HL-60/S4 treated with retinoic acid at 250 ng/mL for 4 days and 3 days (cell line): Measurements from ENCODE around the gene MDK.

ENCODE experiments used
- in situ Hi-C: fragments of 300-500 bp; cut with MboI; formaldehyde crosslinking; loops from 2 replicates; pipeline ENCODE4 v1.7.0; 2022; ENCODE audit warnings: low sequenced_read_pairs

The MDK gene

DNA sequence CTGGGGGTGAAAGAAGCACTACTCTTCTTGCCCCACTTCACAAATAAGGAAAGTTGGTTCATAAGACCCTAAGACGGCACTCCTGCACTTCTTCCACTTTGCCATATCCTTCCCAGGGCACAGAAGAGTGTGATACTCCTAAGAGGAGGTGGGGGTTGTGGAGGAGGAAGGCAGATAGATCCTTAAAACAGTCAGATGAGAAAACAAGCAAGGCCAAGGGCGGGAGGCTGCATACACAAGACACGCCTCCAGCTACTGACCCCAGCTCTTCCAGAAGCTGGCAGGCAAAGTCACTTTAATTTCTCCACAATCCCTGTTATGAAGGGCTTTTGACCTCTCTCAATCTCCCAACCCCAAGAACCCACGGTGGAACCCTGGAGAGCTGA is 11.8 kb downstream of the MDK start:
- in situ Hi-C loops = loop anchor here (10.0 kb wide), 1 partner anchor 142 kb away; no protein-coding TSS in a partner anchor

DNA sequence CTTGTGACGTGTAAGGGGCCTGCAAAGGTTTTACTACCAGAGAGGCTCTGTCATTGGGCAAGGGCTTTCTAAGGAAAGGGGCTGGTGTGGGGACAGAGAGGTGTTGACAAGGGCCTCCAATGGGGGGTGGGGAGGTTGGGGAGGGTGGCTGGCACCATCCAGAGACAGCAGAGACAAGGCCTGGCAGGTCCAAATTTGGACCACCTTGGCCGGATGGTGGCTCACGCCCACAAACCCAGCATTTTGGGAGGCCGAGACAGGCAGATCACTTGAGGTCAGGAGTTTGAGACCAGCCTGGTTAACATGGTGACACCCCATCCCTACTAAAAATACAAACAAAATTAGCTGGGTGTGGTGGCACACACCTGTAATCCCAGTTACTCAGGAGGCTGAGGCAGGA is 12.3 kb downstream of the MDK start:
- in situ Hi-C loops = loop anchor here (10.0 kb wide), 1 partner anchor 141 kb away; no protein-coding TSS in a partner anchor

DNA sequence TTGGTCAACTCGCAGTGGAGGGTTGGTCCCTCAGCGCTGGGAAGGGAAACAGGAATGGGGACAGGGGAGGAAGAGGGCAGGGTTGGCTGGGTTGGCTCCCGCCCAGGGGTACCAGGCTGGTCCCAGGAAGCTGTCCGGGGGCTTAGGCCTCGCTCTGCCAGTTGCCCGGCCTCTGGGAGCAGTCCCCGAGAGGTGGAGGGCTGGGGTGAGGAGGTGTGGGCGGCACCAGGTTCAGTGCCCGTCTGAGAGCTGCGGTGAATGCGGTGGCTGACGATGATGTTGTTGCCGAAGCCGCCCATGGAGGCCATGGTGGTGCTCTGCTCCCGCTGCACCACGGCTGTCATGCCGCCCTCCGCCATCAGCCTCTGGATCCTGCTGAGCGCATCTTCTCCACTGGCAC is 16.1 kb downstream of the MDK start:
- in situ Hi-C loops = loop anchor here (10.0 kb wide), 1 partner anchor 137 kb away; no protein-coding TSS in a partner anchor

DNA sequence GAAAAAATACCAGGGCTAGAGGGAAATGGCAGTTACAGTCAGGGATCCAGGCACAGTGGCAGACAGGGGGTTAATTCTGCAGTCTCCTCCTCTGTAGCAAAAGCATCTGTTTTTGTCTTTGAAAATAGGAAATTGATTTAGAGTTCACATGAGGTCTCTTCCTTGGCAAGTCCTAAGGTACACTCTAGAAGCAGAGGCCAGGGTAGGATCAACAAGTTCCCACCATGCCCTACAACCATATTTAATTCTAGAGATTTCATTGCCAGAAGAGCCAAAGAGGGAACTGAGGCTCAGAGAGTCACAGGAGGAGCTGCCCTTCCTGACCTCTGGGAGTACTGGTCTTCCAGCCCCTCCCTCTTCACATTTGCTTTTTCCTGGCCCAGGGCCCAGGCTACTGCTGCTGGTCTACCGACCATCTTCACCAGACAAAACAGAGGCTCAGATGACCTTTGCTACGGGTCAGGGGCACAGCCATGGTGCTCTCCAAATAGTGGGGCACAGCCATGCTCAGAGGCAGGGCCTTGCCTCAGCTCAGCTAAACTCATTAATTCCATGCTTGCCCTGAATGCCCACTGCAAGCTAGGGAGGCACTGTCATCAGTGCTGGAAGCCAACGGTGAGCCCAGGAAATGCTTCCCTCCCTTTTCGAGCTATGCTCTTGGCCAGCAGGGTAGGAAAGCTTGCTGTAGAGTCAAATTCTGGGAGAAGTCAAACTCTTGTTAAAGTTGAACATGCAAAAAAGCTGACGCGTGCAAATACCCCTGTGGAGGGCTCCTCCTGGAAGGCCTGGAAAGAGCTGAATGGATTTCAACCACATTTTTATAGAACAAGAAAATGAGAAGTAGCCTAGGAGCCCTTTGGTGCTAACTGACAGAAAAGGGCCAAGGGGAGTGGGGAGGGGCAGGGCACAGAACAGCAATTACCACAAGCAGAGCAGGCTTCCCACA is 21.8 kb downstream of the MDK start:
- in situ Hi-C loops = no loop called here

DNA sequence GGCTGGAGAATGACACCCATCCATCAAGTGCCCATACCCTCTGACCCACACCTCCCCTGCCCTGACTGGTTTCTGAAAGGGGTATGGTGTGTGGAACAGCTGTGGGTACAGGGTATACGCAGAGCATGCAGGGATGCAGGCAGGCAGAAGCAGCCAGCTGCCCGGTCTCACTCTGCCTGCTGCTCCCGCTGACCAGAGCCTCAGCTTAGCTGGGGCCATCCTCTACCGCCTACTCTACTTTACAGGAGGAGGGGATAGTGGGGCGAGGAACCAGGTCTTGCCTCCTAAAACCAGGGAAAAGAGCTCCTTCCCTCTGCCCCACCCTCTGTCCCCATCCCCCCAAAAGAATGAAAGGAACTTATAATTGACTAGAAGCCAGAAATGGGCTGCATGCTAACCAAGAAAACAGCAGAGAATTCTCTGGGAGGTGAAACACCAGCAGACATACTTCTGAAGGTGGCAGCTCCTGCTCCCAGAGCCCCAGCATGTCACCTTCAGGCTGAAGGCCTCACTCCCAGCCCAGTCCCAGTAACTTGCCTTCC is 23.1 kb downstream of the MDK start:
- in situ Hi-C loops = no loop called here

DNA sequence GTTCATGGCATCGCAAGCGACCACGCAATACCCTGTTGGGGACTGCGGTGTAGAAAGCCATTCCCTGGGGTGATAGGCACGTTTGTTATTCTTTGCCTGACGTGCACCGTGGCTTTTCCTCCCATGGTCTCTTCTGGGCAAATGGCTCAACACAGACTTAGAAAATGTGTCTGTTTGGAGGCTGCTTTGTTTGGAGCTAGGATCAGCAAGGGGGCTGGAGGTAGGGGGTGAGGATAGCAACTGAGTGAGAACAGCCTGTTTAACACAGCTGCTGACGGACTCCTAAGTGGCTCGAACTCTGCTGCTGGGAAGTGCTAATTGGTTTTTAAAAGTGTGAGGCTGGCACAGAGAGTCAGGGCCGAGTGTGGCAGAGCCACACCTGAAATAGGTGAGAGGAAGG is 26.2 kb downstream of the MDK start:
- in situ Hi-C loops = no loop called here

DNA sequence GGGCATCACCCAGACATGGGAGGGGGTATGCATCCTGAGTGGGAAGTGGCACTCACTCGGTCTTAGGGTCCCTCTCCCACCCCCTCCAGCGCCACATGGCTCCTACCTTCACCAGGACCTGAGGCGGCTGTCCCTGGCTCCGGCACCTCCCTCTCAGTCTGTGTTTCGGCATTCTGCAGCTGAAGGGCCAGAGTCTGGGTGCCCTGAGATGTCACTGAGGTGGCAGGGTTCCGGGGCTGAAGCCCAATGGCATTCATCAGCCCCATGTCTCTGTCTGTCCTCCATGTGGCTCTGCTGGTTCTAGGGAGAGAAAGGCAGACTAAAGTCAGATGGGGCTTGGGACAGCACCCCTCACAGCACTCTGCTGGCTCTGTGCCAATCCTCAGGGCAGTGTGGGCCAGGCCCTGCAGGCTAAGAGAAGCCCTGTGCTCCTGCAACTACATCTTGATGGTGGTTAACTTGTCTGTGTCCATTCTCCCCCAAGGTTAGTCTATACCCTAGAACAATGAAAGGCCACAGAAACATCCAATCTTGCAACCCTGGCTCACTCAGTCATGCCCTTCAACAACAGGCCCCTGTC is 27.0 kb downstream of the MDK start:
- in situ Hi-C loops = no loop called here

DNA sequence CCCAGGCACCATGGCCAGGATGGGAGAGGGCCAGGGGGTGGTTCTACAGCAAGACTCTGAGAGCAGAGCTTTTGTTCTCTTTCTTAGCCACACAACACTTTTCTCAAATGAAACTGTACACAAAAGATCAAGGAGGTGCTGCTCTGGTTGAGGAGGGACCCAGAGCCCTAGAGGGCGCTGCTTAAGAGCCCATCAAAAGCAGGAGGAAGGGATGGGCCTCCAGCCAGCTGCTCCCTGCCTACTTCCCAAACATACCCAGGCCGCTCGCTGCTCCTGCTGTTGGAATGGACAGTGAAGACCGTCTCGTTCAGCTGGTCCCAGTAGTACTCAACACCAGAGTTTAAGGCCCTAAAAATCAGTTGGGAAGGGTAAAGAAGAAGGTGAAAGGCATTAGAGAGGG is 28.6 kb downstream of the MDK start:
- in situ Hi-C loops = no loop called here

DNA sequence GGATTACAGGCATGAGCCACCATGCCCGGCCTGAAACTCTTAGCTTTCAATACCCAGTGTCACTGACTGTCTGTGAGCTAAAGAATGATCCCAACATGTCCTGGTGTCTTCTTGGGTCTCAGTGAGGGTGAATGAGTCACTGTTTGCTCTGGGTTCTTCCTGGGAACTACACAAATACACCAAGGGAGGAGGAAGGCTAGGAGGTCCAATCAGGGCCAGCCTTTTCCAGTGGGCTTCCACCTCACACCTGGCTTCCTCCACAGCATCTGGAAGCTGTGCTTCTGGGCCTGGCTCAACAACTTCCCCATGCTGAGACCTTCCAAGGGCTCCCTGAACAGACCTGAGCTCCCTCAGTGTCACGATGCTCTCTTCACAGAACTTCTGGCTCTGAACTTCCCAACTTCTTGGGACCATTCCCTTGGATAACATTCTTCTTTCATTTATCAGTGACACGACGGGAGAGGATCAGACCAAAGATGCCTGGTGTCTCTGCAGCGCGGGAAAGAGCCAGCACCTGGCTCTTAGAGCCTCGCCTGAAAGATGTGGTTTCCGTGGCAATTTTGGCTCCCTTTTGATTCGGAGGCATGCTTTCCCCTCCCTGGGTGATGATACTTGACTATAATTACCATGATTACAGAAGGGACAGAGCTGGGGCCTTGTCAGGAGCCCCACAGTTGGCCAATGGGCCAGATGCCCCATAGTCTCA is 32.4 kb downstream of the MDK start:
- in situ Hi-C loops = no loop called here

DNA sequence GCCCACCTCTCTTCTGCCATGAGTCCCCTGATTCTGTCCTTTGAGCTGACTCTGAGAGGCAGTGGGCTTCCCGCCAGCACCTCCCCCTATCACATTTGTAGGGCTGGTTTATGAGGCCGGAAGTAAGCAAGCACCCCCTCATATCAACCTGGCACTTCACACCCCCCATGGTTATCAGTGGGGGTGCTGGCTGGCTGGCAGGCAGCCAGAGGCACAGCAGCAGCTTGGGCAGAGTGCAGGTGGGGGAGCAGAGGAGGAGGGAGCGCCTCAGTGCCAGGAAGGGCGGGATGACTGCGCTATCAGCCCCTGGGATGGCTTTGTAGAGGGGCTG is 33.0 kb downstream of the MDK start:
- in situ Hi-C loops = no loop called here

DNA sequence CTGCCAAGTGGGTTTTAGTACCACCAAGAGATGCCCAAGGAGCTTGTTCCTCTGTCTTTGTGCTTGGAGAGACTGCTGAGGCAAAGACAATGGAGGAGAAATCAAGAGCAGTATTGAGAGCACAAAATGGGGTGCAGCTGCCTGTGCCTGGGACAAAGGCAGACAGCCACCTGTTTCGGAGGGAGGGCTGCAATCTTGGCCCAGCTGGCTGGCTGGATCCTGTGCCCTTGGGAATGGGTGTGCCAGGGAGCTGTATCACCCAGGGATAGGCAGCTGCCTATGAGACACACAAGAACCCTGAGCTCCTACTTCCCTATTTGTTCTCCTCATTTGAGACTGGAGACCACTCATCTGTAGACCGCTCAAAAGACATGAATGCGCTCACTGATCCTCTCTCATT is 33.4 kb downstream of the MDK start:
- in situ Hi-C loops = no loop called here

DNA sequence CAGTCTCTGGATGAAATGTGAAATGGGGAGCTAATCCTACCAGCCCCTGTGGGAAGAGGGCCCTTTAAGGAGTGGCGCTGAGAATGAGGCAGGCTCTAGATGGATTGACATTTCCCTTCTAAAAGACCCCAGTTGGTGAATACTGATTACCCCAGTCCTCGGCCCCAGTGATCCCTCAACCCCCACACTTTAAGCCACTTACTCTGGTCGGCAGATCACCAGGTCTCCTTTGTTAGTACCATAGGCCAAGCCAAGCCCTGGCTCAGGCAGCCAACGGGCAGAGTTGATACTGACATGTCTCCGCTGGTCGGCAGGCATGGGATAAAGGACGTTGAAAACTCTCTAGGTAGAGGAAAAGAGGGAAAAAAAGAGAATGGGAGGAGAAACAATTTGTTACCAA is 36.2 kb downstream of the MDK start:
- in situ Hi-C loops = no loop called here

DNA sequence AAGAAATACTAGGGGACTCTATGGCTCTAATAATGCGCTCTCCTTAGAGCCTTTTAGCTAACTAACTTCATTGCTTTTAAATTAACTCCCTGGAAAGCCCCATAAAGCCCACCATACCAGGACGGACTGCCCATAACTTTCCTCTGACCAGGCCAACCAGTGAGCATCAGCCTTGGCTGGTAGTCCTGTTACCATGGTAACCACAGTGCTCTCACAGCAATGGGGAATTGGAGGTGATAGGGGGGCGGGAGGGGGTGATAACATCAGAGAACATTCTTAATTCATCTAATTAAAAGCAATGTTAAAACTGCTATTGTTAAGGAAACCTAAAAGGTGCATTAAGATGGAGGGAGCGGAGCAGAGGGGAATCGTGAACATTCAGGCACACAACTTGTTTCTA is 37.3 kb downstream of the MDK start:
- in situ Hi-C loops = no loop called here

DNA sequence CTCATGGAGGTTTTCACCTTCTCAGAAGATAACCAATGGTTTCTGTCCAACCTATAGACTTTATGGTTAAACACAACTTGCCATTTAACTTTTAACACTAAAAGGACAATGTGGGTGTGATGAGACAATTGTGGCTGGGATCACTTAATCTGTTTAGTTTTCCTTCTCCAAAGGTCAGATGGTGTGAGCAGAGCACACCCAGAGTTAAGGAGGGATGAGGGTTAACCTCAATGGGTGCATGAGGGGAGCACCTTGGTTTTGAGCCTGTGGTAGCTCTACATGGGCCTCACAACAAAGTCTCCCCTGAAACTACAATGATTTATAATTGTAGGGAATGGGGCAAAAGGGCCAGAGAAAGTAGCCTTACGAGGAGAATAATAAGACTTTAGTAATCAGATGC is 39.0 kb downstream of the MDK start:
- in situ Hi-C loops = no loop called here

DNA sequence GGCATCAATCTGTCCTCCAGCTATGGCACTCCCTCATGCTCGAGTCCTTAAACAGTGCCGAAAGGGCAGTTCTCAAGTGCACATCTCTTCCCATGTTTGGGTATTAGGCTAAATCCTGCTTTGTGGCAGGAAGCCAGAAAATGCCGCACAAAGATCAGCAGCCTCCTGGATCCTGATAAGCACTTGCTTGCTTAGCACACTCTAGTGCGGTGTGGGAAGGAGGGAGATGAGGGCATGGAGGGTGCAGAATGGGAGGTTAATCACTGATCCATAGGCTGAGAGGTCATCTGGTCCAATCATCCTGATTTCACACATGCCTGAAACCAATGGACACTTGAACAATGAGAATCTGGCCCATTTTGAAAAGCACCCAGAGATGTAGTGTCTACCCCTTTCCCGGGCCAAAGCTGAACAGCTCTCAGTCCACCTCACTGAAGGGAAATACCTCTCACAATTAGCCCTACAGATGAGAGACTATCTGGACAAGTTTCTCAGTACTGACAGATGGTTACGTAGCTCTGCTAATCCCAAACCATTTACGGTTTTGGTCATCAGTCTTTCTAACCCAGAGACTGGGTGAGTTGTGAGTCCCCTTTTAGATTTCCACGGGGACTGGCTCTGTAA is 39.9 kb downstream of the MDK start:
- in situ Hi-C loops = no loop called here

DNA sequence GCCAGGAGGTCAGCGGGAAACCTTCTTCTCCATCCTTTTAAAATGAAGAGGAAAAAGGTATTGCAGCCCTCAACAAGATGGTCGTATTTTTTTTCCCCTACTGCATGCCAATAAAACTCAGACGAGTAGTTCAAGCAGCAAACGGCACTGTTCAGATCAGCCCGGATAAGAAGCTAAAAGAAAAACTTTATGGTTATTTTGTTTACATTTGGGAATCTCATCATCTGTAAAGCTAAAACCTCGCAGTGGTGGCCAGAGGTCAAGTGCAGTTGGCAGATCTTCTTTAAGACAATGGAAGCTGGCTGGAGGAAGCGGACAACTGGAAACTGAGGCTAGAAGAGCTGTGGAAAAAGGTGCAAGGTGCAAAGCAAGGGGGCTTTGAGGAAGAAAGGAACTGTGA is 41.1 kb downstream of the MDK start:
- in situ Hi-C loops = no loop called here

DNA sequence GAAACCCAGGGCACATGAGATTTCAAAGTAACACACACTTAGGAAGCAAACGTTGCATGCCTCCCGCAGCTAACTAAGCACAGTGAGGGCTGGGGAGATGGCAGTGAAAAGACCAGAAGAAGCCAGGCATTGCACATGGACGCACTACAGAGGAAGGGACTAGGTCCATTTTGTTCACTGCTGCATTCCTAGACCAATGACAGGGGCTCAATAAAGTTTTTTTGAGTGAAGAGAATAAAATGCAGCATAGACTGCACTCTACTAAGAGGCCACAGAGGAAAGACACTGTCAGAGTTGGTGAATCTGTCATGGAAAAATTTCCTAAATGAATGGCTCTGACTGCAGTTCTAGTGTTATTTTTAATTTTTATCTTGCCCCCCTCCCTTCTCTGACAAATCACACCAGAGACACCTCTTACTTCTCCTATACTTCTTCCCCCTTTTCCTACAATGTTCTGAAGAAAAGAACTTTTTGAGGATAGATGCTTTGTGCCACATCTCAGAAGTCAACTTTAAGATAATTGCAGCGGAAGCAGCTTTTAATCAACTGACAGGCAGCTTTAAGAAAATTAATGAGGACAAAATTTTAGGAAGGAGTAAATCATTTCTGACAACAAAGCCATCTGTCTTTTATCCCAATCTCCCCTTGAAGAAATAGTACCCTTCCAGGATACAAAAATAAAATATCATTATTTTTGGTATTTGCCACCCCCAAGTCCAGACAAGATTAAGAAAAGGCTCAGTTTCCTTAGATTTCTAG is 44.9 kb downstream of the MDK start:
- in situ Hi-C loops = no loop called here

DNA sequence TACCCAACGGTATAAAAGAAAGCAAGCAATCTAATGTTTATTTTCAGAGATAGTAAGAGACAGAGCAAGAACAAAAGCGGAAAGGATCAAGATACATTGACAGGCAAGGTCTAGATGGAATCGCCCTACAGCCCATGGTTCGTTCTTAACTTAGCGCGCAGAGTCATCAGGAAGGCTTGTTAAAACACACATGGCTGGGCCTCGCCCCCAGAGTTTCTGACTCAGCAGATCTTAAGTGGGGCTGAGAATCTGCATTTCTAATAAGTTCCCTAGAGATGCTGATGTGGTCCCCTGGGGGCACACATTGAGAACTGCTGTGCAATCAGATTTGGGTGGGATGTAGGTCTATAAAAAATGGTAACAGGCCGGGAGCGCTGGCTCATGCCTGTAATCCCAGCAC is 45.9 kb downstream of the MDK start:
- in situ Hi-C loops = no loop called here

DNA sequence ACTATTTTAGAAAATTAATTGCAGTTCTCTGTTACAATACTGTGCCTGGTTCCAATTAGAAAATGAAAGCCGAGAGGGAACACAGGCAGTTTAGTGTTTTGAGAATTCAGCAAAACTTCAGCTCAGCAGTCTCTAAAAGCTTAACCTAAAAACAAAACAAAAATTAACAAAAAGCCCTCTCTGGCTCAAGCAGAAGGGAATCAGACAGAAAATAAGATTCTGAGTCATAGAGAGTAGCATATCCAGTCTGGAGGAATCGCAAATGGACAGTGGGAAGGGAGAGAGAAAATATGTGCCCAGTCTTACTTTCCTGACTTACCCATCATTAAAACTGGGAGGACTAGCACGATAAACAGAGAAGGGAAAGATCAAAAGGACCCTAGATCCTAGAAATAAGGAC is 48.2 kb downstream of the MDK start:
- in situ Hi-C loops = no loop called here

DNA sequence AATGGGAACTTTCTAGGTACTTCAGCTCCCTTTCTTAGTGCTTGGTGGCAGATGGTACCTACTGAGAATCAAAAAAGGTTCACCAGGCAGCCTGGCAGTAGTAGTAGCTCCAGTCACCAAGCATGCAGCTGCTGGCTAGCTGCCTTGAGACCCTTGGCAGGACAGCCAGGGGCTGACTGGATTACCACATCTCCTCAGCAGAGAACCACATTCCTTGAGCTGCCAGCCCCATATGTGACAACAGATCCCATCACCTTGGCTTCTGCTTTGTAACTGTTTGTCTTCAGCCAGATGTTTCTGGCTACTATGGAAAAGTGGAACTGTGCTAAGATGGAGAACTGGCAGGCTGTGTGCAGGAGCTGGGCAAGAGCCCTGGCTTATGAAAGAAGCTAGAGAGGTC is 49.7 kb downstream of the MDK start:
- in situ Hi-C loops = no loop called here
